Measurements from ENCODE around the gene COPS7B. TPM values are rescaled to one million over a fixed set of nuclear protein-coding genes. Genes with fewer than 3 reads are reported as not detected.
A peak's percentile ranks its signal among the peaks of the same experiment; 100 is the strongest.

Gene COPS7B
- total and polyA plus RNA-seq, 9 of the 15 experiments (the other 6 are each of a cell fraction or from before 2014, with no cell fraction given) = 6.0 to 50.7 (median 21.8) TPM

- TF ChIP-seq ETS2 (tag; IDR thresholded peaks at IDR 0.05; ENCODE audit: borderline replicate concordance, poor library complexity, severe bottlenecking) = no peak
- no peak for TF ChIP-seq SNRNP70 (optimal IDR thresholded peaks at IDR 0.05; ENCODE audit: low read depth, low read length)
- no peak for TF ChIP-seq DMBX1 (CRISPR knock-in tag; IDR thresholded peaks at IDR 0.05; ENCODE audit: borderline replicate concordance)
- no peak for TF ChIP-seq SETDB1 (IDR thresholded peaks at IDR 0.05; ENCODE audit: low read length)
- no peak for TF ChIP-seq TRIM28 (IDR thresholded peaks at IDR 0.05)
- no peak for TF ChIP-seq FOS (IDR thresholded peaks at IDR 0.05; ENCODE audit: extremely low read depth, insufficient read length)
- TF ChIP-seq RBFOX2 (IDR thresholded peaks at IDR 0.05; ENCODE audit: low read depth, low read length) = no peak
- TF ChIP-seq HMGN3 (IDR thresholded peaks at IDR 0.05; ENCODE audit: borderline replicate concordance, extremely low read depth, insufficient read length, low read depth, low read length) = no peak
- TF ChIP-seq NCOA2 (IDR thresholded peaks at IDR 0.05; ENCODE audit: partially characterized antibody in 2 of 2) = no peak
- no peak for TF ChIP-seq CREB1 (IDR thresholded peaks at IDR 0.05)
- no peak for TF ChIP-seq CREB1 (CRISPR knock-in tag; IDR thresholded peaks at IDR 0.05)
- no peak for TF ChIP-seq HIVEP1 (CRISPR knock-in tag; IDR thresholded peaks at IDR 0.05)
- TF ChIP-seq ZNF354B (CRISPR knock-in tag; IDR thresholded peaks at IDR 0.05) = no peak
- TF ChIP-seq ZNF561 (CRISPR knock-in tag; conservative IDR thresholded peaks at IDR 0.05) = no peak
Observed at GRCh38 chr2:231764760-231765159, 21.5 kb upstream of the COPS7B start (continued).

GRCh38 chr2:231765496-231765929, 20.7 kb upstream of the COPS7B start:
- in situ Hi-C loops (cut with MboI) = no loop called here
- no peak overlapping the region for H3K4me3 ChIP-seq
- intact Hi-C loops (cut with micrococcal nuclease) = no loop called here
- peak; percentile 96 for TF ChIP-seq ZNF316 (IDR thresholded peaks at IDR 0.05)
- TF ChIP-seq UBTF (IDR thresholded peaks at IDR 0.05; ENCODE audit: borderline replicate concordance in 1 of 2, low read depth in 2 of 2, low read length in 2 of 2) = no peak
- TF ChIP-seq ARID2 (IDR thresholded peaks at IDR 0.05) = no peak
- TF ChIP-seq MAFF (IDR thresholded peaks at IDR 0.05; ENCODE audit: low read length) = peak; percentile 95
- TF ChIP-seq MYNN (IDR thresholded peaks at IDR 0.05) = no peak
- no peak for TF ChIP-seq MYNN (CRISPR knock-in tag; IDR thresholded peaks at IDR 0.05)
- peak; percentile 92 for TF ChIP-seq MAFG (tag; conservative IDR thresholded peaks at IDR 0.05)
- peak; percentile 95 for TF ChIP-seq MAFK (IDR thresholded peaks at IDR 0.05; ENCODE audit: low read length)
- TF ChIP-seq C11orf30 (IDR thresholded peaks at IDR 0.05; ENCODE audit: low read depth) = peak; percentile 91
- no peak for TF ChIP-seq ETS1 (conservative IDR thresholded peaks at IDR 0.05; ENCODE audit: control insufficient read depth, low read depth, low read length)
- no peaks in the 10 kb centered on the region for H3K36me3 ChIP-seq (ENCODE audit: control insufficient read depth, insufficient read depth, low read length)
- DNase-seq (ENCODE audit: extremely low read depth in 1 of 4, low spot score in 3 of 4) (no peak), FAIRE-seq (no peak), ATAC-seq (no peak)
- no peak overlapping the region for H2AFZ ChIP-seq (ENCODE audit: low read depth, low read length)
- no peak overlapping the region for H3K27ac ChIP-seq (ENCODE audit: extremely low read depth, low read depth, low read length)
- BruUV-seq (replicated peaks) = no TSS peak
- no peaks in the 10 kb centered on the region for H3K9me3 ChIP-seq (replicated peaks; ENCODE audit: control insufficient read depth, insufficient read depth, low read depth, low read length)
- ChIA-PET CTCF (ENCODE audit: low intra/inter-chr PET ratio) (no interaction called here), POLR2A (interaction anchor here (0.6 kb wide), 1 partner anchor 12 kb away, joined by 3 read pairs; no protein-coding TSS in a partner anchor)
- H3K4me1 ChIP-seq (replicated peaks in 1 of 2; ENCODE audit: control insufficient read depth in 2 of 2, insufficient read depth in 2 of 2, low read length in 2 of 2) = no peaks in the 10 kb centered on the region
- H3K9me1 ChIP-seq (ENCODE audit: control insufficient read depth, insufficient read depth, low read length) = no peaks in the 10 kb centered on the region
- no peaks in the 10 kb centered on the region for H3K79me2 ChIP-seq (ENCODE audit: control insufficient read depth, insufficient read depth, low read length)
- no peaks in the 10 kb centered on the region for H3K27me3 ChIP-seq (ENCODE audit: control insufficient read depth in 2 of 2, insufficient read depth in 2 of 2, low read length in 2 of 2)
- no peak overlapping the region for H3K4me2 ChIP-seq (ENCODE audit: insufficient read depth, low read length)
- H3K9ac ChIP-seq (ENCODE audit: insufficient read depth in 1 of 2, low read depth in 2 of 2, low read length in 2 of 2) = no peak overlapping the region
- no peaks in the 10 kb centered on the region for H4K20me1 ChIP-seq (replicated peaks; ENCODE audit: control insufficient read depth, insufficient read depth, low read length)
